HG03097 (cell line): ENCODE measurements around the gene GRIP1.

Experiments used
- ATAC-seq: cut with Tn5 transposase; IDR thresholded peaks from one replicate; pipeline ENCODE4 v1.9.1; 2021; ENCODE audit not compliant: unreplicated experiment, low FRiP score

The GRIP1 gene

GRCh38 chr12:66678338-66679275 is at the start of gene GRIP1:
Gene GRIP1, minus strand, starts transcription at chr12:66679076. Its CDS starts 172 bp downstream, at chr12:66678904.
- no peak for ATAC-seq

- no peak for ATAC-seq
Measured at GRCh38 chr12:66726556-66726955, 47.7 kb upstream of the GRIP1 start.

GRCh38 chr12:66725031-66725430 is 46.2 kb upstream of the GRIP1 start:
- no peak for ATAC-seq

GRCh38 chr12:66724616-66725015 is 45.7 kb upstream of the GRIP1 start:
- no peak for ATAC-seq

- ATAC-seq, result no peak
Measured at GRCh38 chr12:66724026-66724425, 45.1 kb upstream of the GRIP1 start.

- ATAC-seq, result no peak
Measured at GRCh38 chr12:66719862-66720261, 41.0 kb upstream of the GRIP1 start.

GRCh38 chr12:66717036-66717673 is 38.3 kb upstream of the GRIP1 start:
- ATAC-seq, result no peak

- no peak for ATAC-seq
Measured at GRCh38 chr12:66716522-66716921, 37.6 kb upstream of the GRIP1 start.

- no peak for ATAC-seq
Measured at GRCh38 chr12:66714709-66715108, 35.8 kb upstream of the GRIP1 start.

GRCh38 chr12:66713984-66714383 is 35.1 kb upstream of the GRIP1 start:
- no peak for ATAC-seq

- no peak for ATAC-seq
Measured at GRCh38 chr12:66709893-66710292, 31.0 kb upstream of the GRIP1 start.

- ATAC-seq, result no peak
Measured at GRCh38 chr12:66709457-66709773, 30.5 kb upstream of the GRIP1 start.

- no peak for ATAC-seq
Measured at GRCh38 chr12:66708704-66709456, 30.0 kb upstream of the GRIP1 start.

- no peak for ATAC-seq
Measured at GRCh38 chr12:66707002-66707697, 28.3 kb upstream of the GRIP1 start.

GRCh38 chr12:66699738-66700482 is 21.0 kb upstream of the GRIP1 start:
- ATAC-seq, result no peak

GRCh38 chr12:66698558-66698957 is 19.7 kb upstream of the GRIP1 start:
- no peak for ATAC-seq

GRCh38 chr12:66697404-66697803 is 18.5 kb upstream of the GRIP1 start:
- ATAC-seq, result no peak

- ATAC-seq, result no peak
Measured at GRCh38 chr12:66694666-66695613, 16.1 kb upstream of the GRIP1 start.
